GM19455 (cell line): ENCODE data around the gene VPS13C.

ENCODE experiments used
- ATAC-seq: cut with Tn5 transposase; IDR thresholded peaks from one replicate; pipeline ENCODE4 v1.9.1; 2021; ENCODE audit not compliant: unreplicated experiment

Gene VPS13C

GRCh38 chr15:61827131-61827530 lies 233.1 kb downstream of the VPS13C start:
- ATAC-seq: no peak

GRCh38 chr15:61824291-61824690 lies 236.0 kb downstream of the VPS13C start:
- ATAC-seq: no peak

GRCh38 chr15:61822511-61822910 lies 237.7 kb downstream of the VPS13C start:
- ATAC-seq: no peak

GRCh38 chr15:61820951-61821350 lies 239.3 kb downstream of the VPS13C start:
- ATAC-seq: no peak

- no peak for ATAC-seq
Observed at GRCh38 chr15:61820212-61820611, 240.0 kb downstream of the VPS13C start.

- ATAC-seq: no peak
Observed at GRCh38 chr15:61819386-61819785, 240.9 kb downstream of the VPS13C start.

GRCh38 chr15:61818801-61819200 lies 241.4 kb downstream of the VPS13C start:
- no peak for ATAC-seq

- ATAC-seq: no peak
Observed at GRCh38 chr15:61816856-61817255, 243.4 kb downstream of the VPS13C start.

GRCh38 chr15:61815356-61816083 lies 244.7 kb downstream of the VPS13C start:
- no peak for ATAC-seq

GRCh38 chr15:61812476-61812875 lies 247.8 kb downstream of the VPS13C start:
- ATAC-seq: no peak

- no peak for ATAC-seq
Observed at GRCh38 chr15:61811952-61812351, 248.3 kb downstream of the VPS13C start.

- no peak for ATAC-seq
Observed at GRCh38 chr15:61809216-61809615, 251.0 kb downstream of the VPS13C start.

- ATAC-seq: no peak
Observed at GRCh38 chr15:61807281-61807929, 252.8 kb downstream of the VPS13C start.
